Liver (tissue), 3 donors: ENCODE results near the gene ZNF534.
"Not testable (repeated sequence)": the region's sequence is repeated elsewhere in the genome, so short reads cannot be mapped to it uniquely, and the experiment has no call there.

Experiments used
- ATF3 ChIP-seq: IDR thresholded peaks from 2 replicates; pipeline ENCODE4 v1.6.1; 2016; ENCODE audit warnings: antibody characterized with exemption
- CTCF ChIP-seq: fragments of 150-350 bp; IDR thresholded peaks from 2 replicates; pipeline ENCODE4 v1.5.1; 2017; ENCODE audit warnings: improper control_type of control experiment, low read depth, low read length; ENCODE audit not compliant: missing input control
- EGR1 ChIP-seq, 2 donors: IDR thresholded peaks; 2 replicates each; pipeline ENCODE4 v1.6.1; 2016 to 2018; ENCODE audit warnings: antibody characterized with exemption in 2 of 2, low read depth in 2 of 2
- GABPA ChIP-seq, 2 donors: IDR thresholded peaks in 1 of 2; conservative IDR thresholded peaks in 1 of 2; 2 replicates each; pipeline ENCODE4 v1.6.1; 2016; ENCODE audit warnings: antibody characterized with exemption in 2 of 2, mild to moderate bottlenecking in 1 of 2, moderate library complexity in 1 of 2
- HNF4A ChIP-seq, 2 donors: conservative IDR thresholded peaks; 2 replicates each; pipeline ENCODE4 v1.6.1; 2016; ENCODE audit warnings: antibody characterized with exemption in 2 of 2, mild to moderate bottlenecking in 2 of 2
- MAX ChIP-seq: IDR thresholded peaks from 2 replicates; pipeline ENCODE4 v1.6.1; 2016; ENCODE audit warnings: antibody characterized with exemption
- NR2F2 ChIP-seq: IDR thresholded peaks from 2 replicates; pipeline ENCODE4 v1.6.1; 2016; ENCODE audit warnings: antibody characterized with exemption
- RAD21 ChIP-seq, 2 donors: IDR thresholded peaks; 2 replicates each; pipeline ENCODE4 v1.6.1; 2016; ENCODE audit warnings: antibody characterized with exemption in 2 of 2, mild to moderate bottlenecking in 2 of 2
- REST ChIP-seq: IDR thresholded peaks from 2 replicates; pipeline ENCODE4 v1.6.1; 2016; ENCODE audit warnings: antibody characterized with exemption, mild to moderate bottlenecking
- TAF1 ChIP-seq: conservative IDR thresholded peaks from 2 replicates; pipeline ENCODE4 v1.6.1; 2016; ENCODE audit warnings: antibody characterized with exemption, mild to moderate bottlenecking
- YY1 ChIP-seq: IDR thresholded peaks from 2 replicates; pipeline ENCODE4 v1.6.1; 2016; ENCODE audit warnings: antibody characterized with exemption, mild to moderate bottlenecking
- ZBTB33 ChIP-seq: IDR thresholded peaks from 2 replicates; pipeline ENCODE4 v1.6.1; 2016; ENCODE audit warnings: antibody characterized with exemption
- donor health status: healthy.
- donor health status: healthy.

- TF ChIP-seq CTCF; RAD21 (IDR thresholded peaks at IDR 0.05); ATF3; TAF1; ZBTB33; GABPA (IDR thresholded peaks at IDR 0.05 in 1 of 2, conservative IDR thresholded peaks at IDR 0.05 in 1 of 2); EGR1 (IDR thresholded peaks at IDR 0.05; ENCODE audit: low read depth in 2 of 2); REST; MAX; HNF4A (conservative IDR thresholded peaks at IDR 0.05); YY1; NR2F2: not testable (repeated sequence)
Observed at GRCh38 chr19:52500991-52501390, 72.0 kb downstream of the ZNF534 start.
